Choroid plexus epithelial cell (primary cell): ENCODE results near the gene LRRC4C.

Experiments used
- DNase-seq: peaks from one replicate; pipeline ENCODE4 v3.0.0-alpha.2; 2010; ENCODE audit warnings: low read depth
- H3K4me3 ChIP-seq: 2 replicates; pipeline ENCODE4 v1.5.1; 2011; ENCODE audit warnings: low read depth, mild to moderate bottlenecking, control low read depth, low read length, moderate library complexity
- CTCF ChIP-seq: conservative IDR thresholded peaks from 2 replicates; pipeline ENCODE4 v1.5.1; 2011; ENCODE audit warnings: low read depth, mild to moderate bottlenecking, control low read depth, inconsistent platforms, low read length, moderate library complexity

The LRRC4C gene

DNA sequence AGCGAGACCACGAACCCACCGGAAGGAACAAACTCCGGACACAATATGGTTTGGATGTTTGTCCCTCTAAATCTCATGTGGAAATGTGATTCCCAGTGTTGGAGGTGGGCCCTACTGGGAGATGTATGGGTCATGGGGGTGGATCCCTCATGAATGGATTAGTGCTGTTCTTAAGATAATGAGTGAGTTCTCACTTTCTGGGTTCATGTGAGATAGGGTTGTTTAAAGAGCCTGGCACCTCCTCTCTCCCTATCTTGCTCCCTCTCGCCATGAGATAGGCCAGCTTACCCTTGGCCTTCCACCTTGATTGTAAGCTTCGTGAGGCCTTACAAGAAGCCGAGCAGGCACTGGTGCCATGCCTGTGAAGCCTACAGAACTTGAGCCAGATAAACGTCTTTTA is 184.6 kb downstream of the LRRC4C start:
- no peak for TF ChIP-seq CTCF
- H3K4me3 ChIP-seq: no peak overlapping the region
- DNase-seq: no peak

DNA sequence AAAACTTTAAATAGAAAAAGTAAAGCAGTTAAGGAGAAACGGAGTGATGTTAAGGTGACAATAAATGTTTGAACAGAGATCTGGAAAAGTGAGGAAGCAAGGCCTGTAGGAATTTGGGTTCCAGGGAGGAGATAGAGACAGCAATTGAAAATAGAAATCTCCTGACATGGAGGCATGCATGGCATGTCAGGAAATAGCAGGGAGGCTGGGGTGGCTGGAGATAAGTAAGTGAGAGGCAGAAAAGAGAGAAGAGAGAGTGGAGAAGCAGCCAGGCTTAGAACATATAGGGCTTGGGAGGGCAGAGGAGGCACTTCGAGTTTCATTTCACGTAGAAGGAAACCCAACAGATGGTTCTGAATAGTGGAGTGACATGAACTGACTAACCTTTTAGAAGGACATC is 185.5 kb downstream of the LRRC4C start:
- no peak for TF ChIP-seq CTCF
- DNase-seq: no peak
- H3K4me3 ChIP-seq: no peak overlapping the region

- no peak for DNase-seq
- no peak overlapping the region for H3K4me3 ChIP-seq
- TF ChIP-seq CTCF: no peak
These were observed 192.0 kb downstream of the LRRC4C start for GRCh38 chr11:41267451-41267850.

DNA sequence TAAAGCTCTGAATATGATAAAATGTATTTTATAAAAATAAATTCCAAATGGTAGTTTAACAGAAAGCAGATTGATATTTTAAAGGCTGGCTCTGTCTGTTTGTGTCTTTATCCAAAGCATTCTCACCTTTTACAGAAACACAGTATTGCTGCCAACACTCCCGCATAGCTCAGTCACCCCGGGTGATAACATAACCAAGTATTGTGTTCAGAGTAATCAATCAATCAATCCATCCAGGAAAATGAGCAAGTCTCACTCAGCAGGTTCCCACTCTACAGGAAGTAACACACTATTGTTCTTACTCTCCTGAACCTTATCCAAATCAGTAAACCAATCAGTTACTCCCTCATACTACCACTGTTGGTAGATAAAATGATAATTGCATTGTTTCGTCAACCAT is 203.4 kb downstream of the LRRC4C start:
- no peak overlapping the region for H3K4me3 ChIP-seq
- no peak for TF ChIP-seq CTCF
- no peak for DNase-seq

- H3K4me3 ChIP-seq: no peak overlapping the region
- TF ChIP-seq CTCF: no peak
- DNase-seq: no peak
These were observed 204.5 kb downstream of the LRRC4C start for GRCh38 chr11:41254966-41255365.

- no peak for TF ChIP-seq CTCF
- DNase-seq: no peak
- H3K4me3 ChIP-seq: no peak overlapping the region
These were observed 209.0 kb downstream of the LRRC4C start for GRCh38 chr11:41250408-41250935.

DNA sequence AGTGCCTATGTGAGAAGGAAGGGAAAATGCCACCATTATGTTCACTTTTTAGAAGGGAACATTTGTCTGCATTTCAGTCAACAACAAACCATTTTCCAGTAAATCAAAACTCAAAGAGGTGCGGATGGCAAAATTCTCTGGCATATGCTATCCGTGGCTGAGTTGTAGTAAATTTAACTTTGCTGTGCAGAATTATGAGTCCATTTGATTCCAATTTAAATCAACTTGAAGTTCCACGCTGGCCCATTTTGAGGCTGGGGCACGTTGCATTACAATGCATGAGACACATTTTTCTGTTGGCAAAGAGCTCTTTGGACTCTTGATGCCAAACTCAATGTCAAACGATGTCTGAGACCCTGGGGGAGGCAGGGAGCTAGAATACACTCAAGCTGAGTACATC is 211.8 kb downstream of the LRRC4C start:
- H3K4me3 ChIP-seq: no peak overlapping the region
- TF ChIP-seq CTCF: no peak
- no peak for DNase-seq
